Ascending aorta (tissue), 2 donors: ENCODE data around the gene MAST3. TPM values are rescaled to one million over a fixed set of nuclear protein-coding genes. Genes with fewer than 3 reads are reported as not detected.

Experiments used
- DNase-seq, 2 donors: peaks; one replicate each; pipeline ENCODE4 v3.0.0-alpha.2; 2019; ENCODE audit warnings: low spot score in 2 of 2
- H3K27ac ChIP-seq, 2 donors: fragments of 200-600 bp; sonication (generic); one replicate each; pipeline ENCODE4 v1.5.1; 2016 to 2017; ENCODE audit warnings: mild to moderate bottlenecking in 1 of 2
- H3K27me3 ChIP-seq: fragments of 200-600 bp; sonication (generic); one replicate; pipeline ENCODE4 v1.5.1; 2017
- H3K36me3 ChIP-seq, 2 donors: fragments of 200-600 bp; sonication (generic); one replicate each; pipeline ENCODE4 v1.5.1; 2016
- H3K4me1 ChIP-seq, 2 donors: fragments of 200-600 bp; sonication (generic); one replicate each; pipeline ENCODE4 v1.5.1; 2016 to 2017; ENCODE audit warnings: mild to moderate bottlenecking in 1 of 2
- H3K4me3 ChIP-seq, 2 donors: fragments of 200-600 bp; sonication (generic); one replicate each; pipeline ENCODE4 v1.5.1; 2016 to 2017; ENCODE audit warnings: mild to moderate bottlenecking in 1 of 2
- H3K9me3 ChIP-seq, 2 donors: fragments of 200-600 bp; sonication (generic); one replicate each; pipeline ENCODE4 v1.5.1; 2016
- CTCF ChIP-seq, 3 experiments: fragments of 200-600 bp in 2 of 3; fragments of 450-650 bp in 1 of 3; sonication (generic) in 2 of 3; IDR thresholded peaks; one replicate each; pipeline ENCODE4 v1.5.1; 2016 to 2019; ENCODE audit warnings: antibody characterized with exemption in 3 of 3, mild to moderate bottlenecking in 1 of 3, moderate library complexity in 1 of 3
- intact Hi-C: fragments of 100-400 bp; cut with DNase I; formaldehyde crosslinking; loops from one replicate; pipeline ENCODE4 v1.15.1; 2023
- total RNA-seq: library from RNA; depleted of rRNA; stranded (reverse); fragments of >200 nt; gene quantifications from one replicate; pipeline ENCODE4 v1.1.0, GENCODE V29; 2016

The MAST3 gene
- total RNA-seq, 1 donor from 2014 or later, result 32.8 TPM

GRCh38 chr19:18159810-18160209 lies 62.2 kb downstream of the MAST3 start:
- no peak for TF ChIP-seq CTCF (IDR thresholded peaks at IDR 0.05)
- Histone ChIP-seq H3K4me1 (peaks cover 13 to 29% of the 10 kb centered on the region in 2 donors), H3K9me3 (no peaks in the 10 kb centered on the region), H3K4me3 (no peak overlapping the region), H3K27me3 (no peaks in the 10 kb centered on the region), H3K36me3 (peaks cover 13 to 27% of the 10 kb centered on the region in 2 donors), H3K27ac (no peak overlapping the region)
- no peak for DNase-seq
- intact Hi-C loops, result loop anchor here (2.0 to 5.0 kb wide), 2 partner anchors 92 to 153 kb away; no protein-coding TSS in a partner anchor

GRCh38 chr19:18160493-18160970 lies 63.0 kb downstream of the MAST3 start:
- Histone ChIP-seq H3K36me3 (peaks cover 20 to 31% of the 10 kb centered on the region in 2 donors), H3K4me1 (peaks cover 13 to 29% of the 10 kb centered on the region in 2 donors), H3K9me3 (no peaks in the 10 kb centered on the region), H3K27me3 (no peaks in the 10 kb centered on the region), H3K27ac (peak overlapping the region; percentile 85), H3K4me3 (peak overlapping the region; percentile 50 to 67)
- intact Hi-C loops, result loop anchor here (2.0 to 5.0 kb wide), 2 partner anchors 92 to 154 kb away; no protein-coding TSS in a partner anchor
- TF ChIP-seq CTCF (IDR thresholded peaks at IDR 0.05), result no peak
- no peak for DNase-seq

- H3K9me3 ChIP-seq, result no peaks in the 10 kb centered on the region
- peaks cover 13 to 29% of the 10 kb centered on the region in 2 donors for H3K4me1 ChIP-seq
- no peaks in the 10 kb centered on the region for H3K27me3 ChIP-seq
- TF ChIP-seq CTCF (IDR thresholded peaks at IDR 0.05), result peak; percentile 37 to 88 (median 46)
- peak in 1 of 2 donors; percentile 76 for DNase-seq
- H3K36me3 ChIP-seq, result peaks cover 25 to 31% of the 10 kb centered on the region in 2 donors
- H3K4me3 ChIP-seq, result peak overlapping the region; percentile 50 to 67
- peak overlapping the region; percentile 85 for H3K27ac ChIP-seq
- intact Hi-C loops, result loop anchor here (2.0 to 5.0 kb wide), 2 partner anchors 91 to 154 kb away; no protein-coding TSS in a partner anchor
Observed at GRCh38 chr19:18160971-18161635, 63.5 kb downstream of the MAST3 start.

- no peak for DNase-seq
Observed at GRCh38 chr19:18161636-18162002, 64.0 kb downstream of the MAST3 start.

GRCh38 chr19:18164072-18164471 lies 66.5 kb downstream of the MAST3 start:
- Histone ChIP-seq H3K9me3 (no peaks in the 10 kb centered on the region), H3K4me3 (no peak overlapping the region), H3K4me1 (peaks cover 4 to 15% of the 10 kb centered on the region in 2 donors), H3K36me3 (peaks cover 52 to 53% of the 10 kb centered on the region in 2 donors), H3K27ac (no peak overlapping the region), H3K27me3 (no peaks in the 10 kb centered on the region)
- intact Hi-C loops, result loop anchor here (5.0 kb wide), 1 partner anchor 88 kb away; no protein-coding TSS in a partner anchor
- DNase-seq, result no peak
- no peak for TF ChIP-seq CTCF (IDR thresholded peaks at IDR 0.05)

More at GRCh38 chr19:18161636-18162002, 64.0 kb downstream of the MAST3 start:
- Histone ChIP-seq H3K36me3 (peaks cover 31 to 36% of the 10 kb centered on the region in 2 donors), H3K27me3 (no peaks in the 10 kb centered on the region), H3K27ac (peak overlapping the region in 1 of 2 donors; percentile 85), H3K4me1 (peaks cover 13 to 27% of the 10 kb centered on the region in 2 donors), H3K9me3 (no peaks in the 10 kb centered on the region), H3K4me3 (peak overlapping the region; percentile 50 to 67)
- no peak for TF ChIP-seq CTCF (IDR thresholded peaks at IDR 0.05)
- intact Hi-C loops, result loop anchor here (2.0 to 5.0 kb wide), 2 partner anchors 91 to 155 kb away; no protein-coding TSS in a partner anchor
